Left kidney (tissue), 2 donors: ENCODE results near the gene IL11. TPM values are rescaled to one million over a fixed set of nuclear protein-coding genes. Genes with fewer than 3 reads are reported as not detected.

ENCODE experiments used
- DNase-seq: peaks from one replicate; pipeline ENCODE4 v3.0.0-alpha.2; 2013
- polyA plus RNA-seq: library from polyadenylated mRNA; unstranded; fragments of 120-200 nt; gene quantifications from one replicate; pipeline ENCODE4 v1.2.1, GENCODE V29; 2013; ENCODE audit not compliant: insufficient read length

The IL11 gene
- polyA plus RNA-seq, 1 donor: 1.4 TPM

DNA sequence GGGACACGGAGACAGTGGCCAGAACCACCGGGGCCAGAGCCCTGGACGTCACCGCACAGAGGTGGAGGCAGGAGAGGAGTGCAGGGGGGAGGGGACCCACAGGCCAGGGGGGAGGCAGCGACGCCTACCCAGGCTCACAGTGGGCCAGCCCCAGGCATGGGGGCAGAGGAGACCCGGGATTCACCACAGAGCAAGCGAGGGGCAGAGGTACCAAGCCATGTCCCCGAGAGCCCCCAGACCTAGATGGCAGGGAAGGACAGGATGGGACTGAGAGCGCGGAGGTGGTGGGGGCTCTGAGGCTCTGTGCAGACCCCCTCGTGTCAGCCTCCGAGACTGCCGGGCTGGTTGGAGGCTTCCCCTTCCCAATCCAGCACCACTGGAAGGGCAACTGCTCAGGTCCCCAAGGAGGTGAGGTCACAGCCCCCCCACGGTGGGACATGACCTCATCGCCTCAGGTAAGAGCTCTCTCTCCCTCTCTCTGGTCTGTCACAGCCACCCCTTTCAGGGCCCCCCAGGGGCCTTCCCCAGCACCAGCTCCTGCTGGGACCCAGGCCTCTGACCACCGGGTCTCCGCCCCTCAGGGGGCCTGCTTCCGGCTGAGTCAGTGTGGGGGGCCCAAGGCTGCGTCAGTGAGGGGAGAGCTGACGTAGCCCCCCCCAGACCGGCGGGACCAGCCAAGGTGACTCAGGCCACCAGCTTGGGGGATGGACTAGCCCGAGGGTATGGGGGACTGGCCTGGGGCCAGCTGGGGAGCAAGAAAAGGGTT is 2.2 kb upstream of the IL11 start:
- DNase-seq: no peak

DNA sequence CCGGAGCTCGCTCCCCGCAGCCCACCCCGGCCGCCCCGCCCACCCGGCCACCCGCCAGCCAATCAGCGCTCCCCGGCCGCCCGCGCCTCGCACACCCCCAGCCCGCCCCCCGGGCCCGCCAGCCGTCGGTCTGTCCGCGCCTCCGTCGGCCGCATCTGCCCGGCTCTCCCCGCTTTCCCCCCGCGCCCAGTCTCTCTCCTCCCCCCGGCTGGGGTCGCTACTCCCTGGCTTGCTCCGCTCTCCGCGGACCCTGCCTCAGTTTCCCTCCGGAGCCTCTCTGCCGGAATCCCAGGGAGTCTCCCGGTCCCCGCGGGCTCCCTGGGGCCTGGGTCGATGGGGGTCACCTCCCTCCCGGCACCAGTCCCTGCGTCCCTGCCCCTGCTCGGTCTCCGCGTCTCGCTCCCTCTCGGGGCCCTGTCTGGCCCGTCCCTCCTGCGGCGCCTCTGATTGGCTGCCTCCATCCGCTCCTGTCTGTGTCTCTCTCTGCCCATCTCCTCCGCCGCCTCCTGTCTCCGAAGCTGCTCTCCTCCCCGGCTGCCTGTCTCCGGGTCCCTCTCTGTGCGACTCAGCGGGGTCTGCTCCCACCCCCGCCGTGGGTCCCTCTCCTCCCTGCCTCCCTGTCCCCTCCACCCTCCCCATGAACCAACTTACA is 484 bp downstream of the IL11 start:
- DNase-seq: no peak

GRCh38 chr19:55368701-55369563 is 1.3 kb downstream of the IL11 start:
- DNase-seq: no peak

DNA sequence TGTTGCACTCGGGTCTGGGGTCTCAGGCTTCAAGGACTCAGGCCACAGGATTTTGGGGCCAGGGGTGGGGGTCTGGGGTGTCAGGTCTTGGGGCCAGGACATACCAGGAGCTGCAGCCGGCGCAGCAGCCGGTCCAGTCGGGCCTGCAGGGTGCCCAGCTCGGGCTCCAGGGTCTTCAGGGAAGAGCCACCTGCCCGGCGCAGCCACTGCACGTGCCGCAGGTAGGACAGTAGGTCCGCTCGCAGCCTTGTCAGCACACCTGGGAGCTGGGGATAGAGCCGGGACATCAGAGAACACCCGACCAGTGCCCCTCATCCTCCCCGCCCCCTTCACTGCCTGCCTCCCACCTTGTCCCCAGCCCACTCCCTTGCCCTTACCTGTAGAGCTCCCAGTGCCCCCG is 2.2 kb downstream of the IL11 start:
- DNase-seq: no peak

DNA sequence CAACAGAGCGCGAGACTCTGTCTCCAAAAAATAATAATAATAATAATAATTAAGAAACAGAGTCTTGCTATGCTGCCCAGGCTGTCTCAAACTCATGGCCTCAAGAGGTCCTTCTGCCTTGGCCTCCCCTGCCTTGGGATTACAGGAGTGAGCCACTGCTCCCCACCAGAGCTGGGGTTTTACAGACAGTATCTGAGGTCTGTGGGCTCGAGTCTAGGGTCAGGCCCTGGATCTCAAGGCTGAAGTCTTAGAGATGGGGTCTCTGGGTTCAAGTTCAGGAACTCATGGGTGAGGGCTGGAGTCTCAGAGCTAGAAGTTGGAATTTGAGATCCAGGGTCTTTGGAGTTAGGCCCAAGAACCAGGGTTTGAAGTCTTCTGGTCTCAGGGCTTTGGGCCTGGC is 3.5 kb downstream of the IL11 start:
- no peak for DNase-seq

DNA sequence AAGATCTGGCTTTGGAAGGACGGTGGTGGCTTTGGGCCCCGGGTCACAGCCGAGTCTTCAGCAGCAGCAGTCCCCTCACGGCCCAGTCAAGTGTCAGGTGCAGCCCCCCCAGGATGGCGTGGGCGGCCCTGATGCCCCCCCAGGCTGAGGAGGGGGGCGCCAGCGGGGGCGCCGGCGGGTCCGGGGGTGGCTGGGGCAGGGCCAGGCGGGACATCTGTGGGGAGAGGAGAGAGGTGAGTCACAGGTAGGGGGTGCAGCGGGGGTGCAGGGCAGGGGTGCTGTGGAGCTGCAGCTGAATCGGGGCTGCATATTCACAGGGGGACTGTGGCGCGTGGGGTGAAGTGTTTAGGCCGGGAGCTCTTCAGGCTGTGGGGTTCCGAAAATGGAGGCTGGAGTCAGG is 4.3 kb downstream of the IL11 start:
- DNase-seq: no peak

- no peak for DNase-seq
Observed at GRCh38 chr19:55365245-55365644, 5.0 kb downstream of the IL11 start.

DNA sequence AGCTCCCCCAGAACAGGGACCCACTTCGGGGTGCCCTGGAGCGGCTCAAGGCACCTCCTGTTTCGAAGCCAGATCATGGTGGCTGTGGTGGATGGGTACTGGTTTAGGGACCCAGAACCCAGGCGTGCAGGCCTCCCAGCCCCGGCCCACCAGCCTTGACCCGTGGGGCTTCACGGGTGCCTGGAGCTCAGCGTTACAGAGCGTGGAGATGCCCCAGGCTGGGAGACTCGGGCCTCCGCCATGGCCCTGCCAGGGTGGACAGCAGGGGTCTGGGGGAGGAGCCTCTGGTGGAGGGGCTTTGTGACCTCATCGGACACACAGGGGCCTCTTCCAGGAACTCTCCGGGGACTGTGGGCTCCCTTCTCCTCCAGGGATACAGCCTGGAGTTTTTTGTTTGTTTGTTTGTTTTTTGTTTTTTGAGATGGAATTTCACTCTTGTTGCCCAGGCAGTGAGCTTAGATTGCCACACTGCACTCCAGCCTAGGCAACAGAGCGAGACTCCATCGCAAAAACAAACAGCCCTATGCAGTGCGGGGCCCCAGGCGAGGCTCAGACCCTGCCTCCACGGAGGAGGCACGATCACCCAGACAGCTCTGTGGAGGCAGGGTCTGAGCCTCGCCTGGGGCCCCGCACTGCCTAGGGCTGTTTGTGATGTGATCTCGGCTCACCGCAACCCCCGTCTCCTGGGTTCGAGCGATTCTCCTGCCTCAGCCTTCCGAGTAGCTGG is 7.1 kb downstream of the IL11 start, which contains the start of gene GARIN5B:
GARIN5B (minus strand) TSS at position 271 of the 727 bp plus-strand sequence; CDS start at position 77, 194 bp downstream.
- DNase-seq: no peak

DNA sequence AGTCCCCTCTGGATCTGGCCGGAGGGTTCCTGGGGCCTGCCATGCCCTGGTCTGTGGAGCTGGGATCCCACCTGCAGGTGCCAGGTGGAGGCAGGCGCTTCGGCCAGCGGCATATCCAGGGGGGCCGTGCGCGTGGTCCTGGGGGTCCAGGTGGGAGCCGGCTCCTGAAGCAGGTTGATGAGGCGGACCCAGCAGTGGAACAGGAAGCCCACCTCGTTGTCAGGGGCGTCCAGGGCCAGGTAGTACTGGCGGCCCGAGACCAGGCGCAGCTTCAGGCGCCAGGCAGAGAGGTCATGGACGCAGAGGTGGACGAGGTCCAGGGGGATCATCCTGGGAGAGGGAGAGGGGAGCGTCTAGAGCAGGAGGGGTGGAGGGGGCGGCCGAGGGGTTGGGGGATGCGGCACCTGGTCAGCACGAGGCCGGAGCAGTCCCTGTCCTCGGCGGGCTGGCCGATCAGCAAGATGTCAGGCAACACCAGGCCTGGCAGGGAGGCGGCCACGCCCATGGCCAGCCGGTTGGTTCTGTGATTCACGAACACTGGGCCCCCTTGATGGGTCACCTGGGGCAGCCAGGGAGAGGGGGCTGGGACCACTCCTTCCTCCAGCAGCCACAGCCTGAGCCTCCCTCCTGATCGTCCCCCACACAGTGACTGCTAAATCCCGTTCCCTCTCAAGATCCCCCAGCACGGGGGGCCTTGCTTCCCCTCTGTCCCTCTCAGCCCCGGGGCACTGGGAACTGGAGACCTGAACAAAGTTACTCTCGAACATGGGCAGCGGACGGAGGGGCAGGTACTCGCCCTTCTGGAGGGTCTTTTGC is 7.9 kb downstream of the IL11 start:
- DNase-seq: no peak

GRCh38 chr19:55360902-55361301 is 9.4 kb downstream of the IL11 start:
- no peak for DNase-seq

GRCh38 chr19:55358943-55359908 is 11.0 kb downstream of the IL11 start:
- no peak for DNase-seq

- no peak for DNase-seq
Observed at GRCh38 chr19:55358493-55358892, 11.8 kb downstream of the IL11 start.

GRCh38 chr19:55355213-55355821 is 14.9 kb downstream of the IL11 start:
- no peak for DNase-seq

DNA sequence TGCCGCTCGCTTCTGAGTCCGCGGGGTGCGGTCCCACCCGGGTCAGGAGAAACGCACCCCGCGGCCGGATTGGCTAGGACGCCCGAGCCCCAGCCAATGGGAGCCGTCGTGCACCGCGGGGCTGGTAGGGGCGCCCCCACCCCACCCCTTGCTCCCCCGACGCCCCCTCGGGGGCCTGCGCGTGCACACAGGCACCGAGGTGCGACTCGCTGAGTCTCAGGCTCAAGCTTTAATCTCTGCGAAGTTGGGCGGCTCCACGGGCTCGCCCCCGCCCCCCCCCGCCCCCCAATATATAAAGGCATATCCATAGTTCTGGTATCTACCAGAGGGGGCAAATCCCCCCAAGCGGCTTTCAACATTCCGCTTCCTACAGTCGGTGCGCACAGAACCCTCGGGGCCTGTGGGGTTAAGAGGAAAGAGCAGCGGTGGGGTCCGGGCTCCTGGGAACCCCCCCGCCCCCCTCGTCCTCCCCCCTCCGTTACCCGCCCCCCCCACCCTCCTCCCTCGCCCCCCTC is 15.5 kb downstream of the IL11 start, which contains the start of gene COX6B2:
COX6B2 (minus strand) TSS at position 22 of the 515 bp plus-strand sequence. CDS start 198 bp downstream, outside the sequence.
- DNase-seq: no peak

- DNase-seq: no peak
Observed at GRCh38 chr19:55353803-55354697, 16.2 kb downstream of the IL11 start.

GRCh38 chr19:55353356-55353802 is 16.9 kb downstream of the IL11 start:
- no peak for DNase-seq

DNA sequence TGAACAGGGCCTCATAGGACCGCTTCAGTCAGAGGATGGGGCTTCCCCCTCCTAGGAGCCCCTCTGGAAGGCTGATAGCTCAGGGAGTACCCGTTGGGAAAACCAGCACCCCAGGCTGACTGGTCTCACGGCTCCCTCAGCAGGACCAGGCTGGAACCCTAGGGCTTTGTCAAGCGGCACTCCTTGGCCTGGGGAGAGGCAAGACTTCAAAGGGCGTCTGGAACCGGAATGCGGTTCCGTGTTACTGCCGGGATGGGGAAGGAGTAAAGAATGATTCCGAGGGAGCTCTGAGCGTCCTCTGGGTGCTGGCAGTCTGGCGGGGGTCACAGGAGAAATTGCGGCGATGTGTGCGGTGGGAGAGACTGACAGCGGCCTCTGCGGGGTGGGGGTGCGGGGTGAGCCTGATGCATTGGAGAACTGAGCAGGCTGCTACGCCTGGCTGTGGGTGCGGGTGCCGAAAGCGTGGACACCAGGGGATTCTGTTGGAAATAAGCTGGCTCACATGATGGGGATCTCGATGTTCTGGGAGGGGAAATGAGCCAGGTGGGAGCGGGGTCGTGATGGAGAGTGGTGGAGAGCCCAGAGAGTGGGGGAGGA is 17.6 kb downstream of the IL11 start:
- DNase-seq: no peak
